WTC11 (cell line): Measurements from ENCODE around the gene SLCO4A1.

Experiments used
- CTCF ChIP-seq: fragments of 200-600 bp; IDR thresholded peaks from 2 replicates; pipeline ENCODE4 v1.8.0; 2022; ENCODE audit warnings: antibody characterized with exemption
- HMGA2 ChIP-seq: fragments of 250-450 bp; sonication (Bioruptor Pico); IDR thresholded peaks from 2 replicates; pipeline ENCODE4 v1.4.0; 2021; ENCODE audit warnings: mild to moderate bottlenecking, moderate library complexity

- no peak for TF ChIP-seq CTCF
- TF ChIP-seq HMGA2 (CRISPR knock-in tag): no peak
These were observed 12.3 kb upstream of the SLCO4A1 start for GRCh38 chr20:62629864-62630470.
